SK-N-SH (cell line): ENCODE measurements around the gene CTBP2. TPM values are rescaled to one million over a fixed set of nuclear protein-coding genes. Genes with fewer than 3 reads are reported as not detected.

Experiments
- CTCF ChIA-PET: fragments of 300-600, 350-600 bp; formaldehyde crosslinking; extraction: SDS; loops from one replicate; lab custom pipeline; 2021; lab: Yijun Ruan, JAX
- POLR2A ChIA-PET: fragments of 350-600 bp; sonication (Branson Sonifier 250); formaldehyde crosslinking; extraction: SDS; loops from one replicate; lab custom pipeline; 2020; ENCODE audit warnings: antibody characterized with exemption, inconsistent platforms; lab: Yijun Ruan, JAX
- DNase-seq: peaks from one replicate; pipeline ENCODE4 v3.0.0; 2012
- H2AFZ ChIP-seq: fragments of 200-600 bp; sonication (generic); 2 replicates; pipeline ENCODE4 v1.8.1; 2016; ENCODE audit warnings: antibody characterized with exemption, mild to moderate bottlenecking, low read depth
- H3F3A ChIP-seq: fragments of 200-600 bp; sonication (generic); replicated peaks from 2 replicates; pipeline ENCODE3; 2016; ENCODE audit warnings: antibody characterized with exemption, mild to moderate bottlenecking; ENCODE audit not compliant: insufficient read depth
- H3K27ac ChIP-seq, 2 experiments: fragments of 200-500 bp in 1 of 2; fragments of 200-600 bp in 1 of 2; sonication (Bioruptor generic) in 1 of 2; sonication (generic), shearing (Covaris generic) in 1 of 2; 2 replicates each; pipeline versions ENCODE4 v1.5.1 to v1.6.1; 2014 to 2016; ENCODE audit warnings: low read depth in 2 of 2, inconsistent platforms in 1 of 2, low read length in 1 of 2, mild to moderate bottlenecking in 1 of 2, mixed read lengths in 1 of 2
- H3K27me3 ChIP-seq: fragments of 200-600 bp; sonication (generic), shearing (Covaris generic); 2 replicates; pipeline ENCODE4 v1.6.1; 2016; ENCODE audit warnings: mixed run types; ENCODE audit not compliant: insufficient read depth
- H3K36me3 ChIP-seq, 2 experiments: fragments of 200-500 bp in 1 of 2; fragments of 200-600 bp in 1 of 2; sonication (Bioruptor generic) in 1 of 2; sonication (generic) in 1 of 2; replicated peaks in 1 of 2; 2 replicates each; pipeline versions ENCODE3 to v1.5.1; 2014 to 2016; ENCODE audit warnings: low read length in 1 of 2, mild to moderate bottlenecking in 1 of 2; ENCODE audit not compliant: insufficient read depth in 2 of 2, control insufficient read depth in 1 of 2
- H3K4me1 ChIP-seq, 2 experiments: fragments of 200-500 bp in 1 of 2; fragments of 200-600 bp in 1 of 2; sonication (Bioruptor generic) in 1 of 2; sonication (generic), shearing (Covaris generic) in 1 of 2; 2 replicates each; pipeline versions ENCODE4 v1.5.1 to v1.6.1; 2014 to 2016; ENCODE audit warnings: low read depth in 1 of 2, low read length in 1 of 2, mixed run types in 1 of 2; ENCODE audit not compliant: insufficient read depth in 2 of 2, control insufficient read depth in 1 of 2
- H3K4me2 ChIP-seq: fragments of 200-600 bp; sonication (generic), shearing (Covaris generic); 2 replicates; pipeline ENCODE4 v1.6.1; 2017; ENCODE audit warnings: mixed run types
- H3K4me3 ChIP-seq, 2 experiments: fragments of 200-500 bp in 1 of 2; fragments of 200-600 bp in 1 of 2; sonication (Bioruptor generic) in 1 of 2; sonication (generic), shearing (Covaris generic) in 1 of 2; 2 replicates each; pipeline versions ENCODE4 v1.5.1 to v1.8.1; 2014 to 2016; ENCODE audit warnings: low read depth in 2 of 2, inconsistent platforms in 1 of 2, low read length in 1 of 2, mild to moderate bottlenecking in 1 of 2, mixed read lengths in 1 of 2, moderate library complexity in 1 of 2
- H3K79me2 ChIP-seq: fragments of 200-600 bp; sonication (generic); 2 replicates; pipeline ENCODE4 v1.8.1; 2017; ENCODE audit warnings: mild to moderate bottlenecking; ENCODE audit not compliant: insufficient read depth
- H3K9ac ChIP-seq: fragments of 200-600 bp; sonication (generic); 2 replicates; pipeline ENCODE4 v1.6.1; 2017; ENCODE audit warnings: mixed run types
- H3K9me2 ChIP-seq: fragments of 200-600 bp; sonication (generic); 2 replicates; pipeline ENCODE4 v1.6.1; 2017; ENCODE audit warnings: mixed run types
- H3K9me3 ChIP-seq: fragments of 200-600 bp; sonication (generic); 2 replicates; pipeline ENCODE4 v1.6.1; 2017; ENCODE audit warnings: mixed run types, mild to moderate bottlenecking, moderate library complexity
- H4K20me1 ChIP-seq: fragments of 200-600 bp; sonication (generic); 2 replicates; pipeline ENCODE4 v1.6.1; 2017; ENCODE audit warnings: mild to moderate bottlenecking, mixed run types; ENCODE audit not compliant: insufficient read depth
- CTCF ChIP-seq: fragments of 200-600 bp; sonication (generic); IDR thresholded peaks from 2 replicates; pipeline ENCODE4 v1.6.1; 2017; ENCODE audit warnings: antibody characterized with exemption, mild to moderate bottlenecking, moderate library complexity
- ELF1 ChIP-seq: IDR thresholded peaks from 2 replicates; pipeline ENCODE4 v1.4.0; 2012
- EP300 ChIP-seq, 2 experiments: IDR thresholded peaks; 2 replicates each; pipeline versions ENCODE4 v1.4.0 to v1.6.1; 2012; ENCODE audit warnings: borderline replicate concordance in 1 of 2, low read depth in 1 of 2, low read length in 1 of 2
- FOXJ3 ChIP-seq: sonication (generic); formaldehyde crosslinking; IDR thresholded peaks from 2 replicates; pipeline ENCODE4 v1.5.1; 2020; ENCODE audit warnings: mild to moderate bottlenecking, missing genetic modification reagents
- FOXM1 ChIP-seq: IDR thresholded peaks from 2 replicates; pipeline ENCODE4 v1.4.0; 2012; ENCODE audit warnings: low read depth, mild to moderate bottlenecking
- GABPA ChIP-seq: IDR thresholded peaks from 2 replicates; pipeline ENCODE4 v1.4.0; 2012; ENCODE audit warnings: low read depth, mild to moderate bottlenecking
- JUND ChIP-seq: IDR thresholded peaks from 2 replicates; pipeline ENCODE4 v1.4.0; 2012
- NFIC ChIP-seq: IDR thresholded peaks from 2 replicates; pipeline ENCODE4 v1.4.0; 2012; ENCODE audit warnings: borderline replicate concordance
- NRF1 ChIP-seq: IDR thresholded peaks from 2 replicates; pipeline ENCODE4 v1.6.1; 2012; ENCODE audit warnings: low read depth, mild to moderate bottlenecking, low read length
- PBX3 ChIP-seq: IDR thresholded peaks from 2 replicates; pipeline ENCODE4; 2012
- POLR2AphosphoS5 ChIP-seq: IDR thresholded peaks from 2 replicates; pipeline ENCODE4 v1.6.1; 2012; ENCODE audit warnings: low read depth, low read length
- RFX5 ChIP-seq: IDR thresholded peaks from 2 replicates; pipeline ENCODE4 v1.6.1; 2012; ENCODE audit warnings: mild to moderate bottlenecking, improper control_type of control experiment, low read length
- TAF1 ChIP-seq: IDR thresholded peaks from 2 replicates; pipeline ENCODE4 v1.6.1; 2012; ENCODE audit warnings: low read depth, mild to moderate bottlenecking, low read length, moderate library complexity, borderline replicate concordance
- TCF12 ChIP-seq: IDR thresholded peaks from 2 replicates; pipeline ENCODE4 v1.4.0; 2012
- YY1 ChIP-seq: IDR thresholded peaks from 2 replicates; pipeline ENCODE4 v1.4.0; 2012; ENCODE audit warnings: low read depth, mild to moderate bottlenecking
- WGBS: methylation state at CpG from one replicate; pipeline ENCODE4 v1.1.6; 2017; ENCODE audit warnings: low lambda C conversion rate; 5-methylcytosine and 5-hydroxymethylcytosine counted together
- polyA plus RNA-seq, 3 experiments: library from polyadenylated mRNA; depleted of rRNA; stranded (reverse); fragments of >200 nt; gene quantifications; 2 replicates each; pipeline ENCODE4 v1.2.3, GENCODE V29; 2012
- TF ChIP-seq, protein P1 (sequence below): IDR thresholded peaks from 2 replicates; pipeline ENCODE4 v1.6.1; 2012; ENCODE audit warnings: mild to moderate bottlenecking, low read depth, low read length, moderate library complexity
- TF ChIP-seq, protein P2 (sequence below): IDR thresholded peaks from 2 replicates; pipeline ENCODE4 v1.4.0; 2012; ENCODE audit warnings: low read depth, borderline replicate concordance

CTBP2 gene
- polyA plus RNA-seq, 1 of the 3 experiments (the other 2 are of a cell fraction): 69.7 TPM

DNA sequence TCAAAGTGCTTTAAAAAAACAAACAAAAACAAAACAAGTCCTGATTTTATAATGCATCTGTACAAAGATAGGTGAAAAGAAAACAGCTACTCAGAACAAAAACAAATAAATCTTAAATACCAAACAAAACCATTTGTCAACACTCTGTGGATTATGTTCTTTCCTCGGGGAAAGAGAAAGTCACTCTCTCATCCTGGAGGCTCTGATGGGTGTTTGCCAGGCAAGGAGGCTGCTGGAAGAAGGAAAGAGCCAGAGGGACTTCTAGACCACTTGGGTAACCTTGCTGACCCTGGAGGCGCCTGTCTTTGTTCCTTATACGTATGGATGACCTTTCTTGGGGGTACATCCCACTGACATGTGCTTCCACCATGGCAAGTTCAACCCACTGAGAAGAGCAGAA, 125.7 kb downstream of the CTBP2 start:
- Histone ChIP-seq H3K79me2 (peaks cover 91% of the 10 kb centered on the region), H3K4me2 (peak overlapping the region; percentile 54), H2AFZ (no peak overlapping the region), H3K4me3 (no peak overlapping the region), H3K36me3 (peaks cover 0 to 19% of the 10 kb centered on the region in 2 experiments), H3K27me3 (no peaks in the 10 kb centered on the region), H3K27ac (peak overlapping the region; percentile 87 to 88), H3K9me3 (no peaks in the 10 kb centered on the region), H3K4me1 (peaks cover 48 to 81% of the 10 kb centered on the region in 2 experiments), H3F3A (peaks cover 20% of the 10 kb centered on the region), H4K20me1 (peaks cover 57% of the 10 kb centered on the region), H3K9me2 (no peaks in the 10 kb centered on the region), H3K9ac (peak overlapping the region; percentile 48; the same call in 1 of the 2 replicates)
- DNase-seq: no peak
- ChIA-PET CTCF (interaction anchor here (1.3 to 7.9 kb wide), 6 partner anchors 13 to 505 kb away, joined by 3 to 70 read pairs (median 13); no protein-coding TSS in a partner anchor), POLR2A (no interaction called here)
- TF ChIP-seq TCF12 (no peak), GABPA (no peak), PBX3 (no peak), JUND (no peak), NRF1 (no peak), EP300 (IDR thresholded peaks at IDR 0.05; ENCODE audit: borderline replicate concordance in 1 of 2, low read depth in 1 of 2, low read length in 1 of 2) (no peak), CTCF (no peak), TAF1 (no peak), ELF1 (no peak), RFX5 (no peak), NFIC (no peak), FOXM1 (no peak), POLR2AphosphoS5 (no peak), YY1 (no peak), FOXJ3 (CRISPR knock-in tag) (no peak)
- TF ChIP-seq, protein P1, sequence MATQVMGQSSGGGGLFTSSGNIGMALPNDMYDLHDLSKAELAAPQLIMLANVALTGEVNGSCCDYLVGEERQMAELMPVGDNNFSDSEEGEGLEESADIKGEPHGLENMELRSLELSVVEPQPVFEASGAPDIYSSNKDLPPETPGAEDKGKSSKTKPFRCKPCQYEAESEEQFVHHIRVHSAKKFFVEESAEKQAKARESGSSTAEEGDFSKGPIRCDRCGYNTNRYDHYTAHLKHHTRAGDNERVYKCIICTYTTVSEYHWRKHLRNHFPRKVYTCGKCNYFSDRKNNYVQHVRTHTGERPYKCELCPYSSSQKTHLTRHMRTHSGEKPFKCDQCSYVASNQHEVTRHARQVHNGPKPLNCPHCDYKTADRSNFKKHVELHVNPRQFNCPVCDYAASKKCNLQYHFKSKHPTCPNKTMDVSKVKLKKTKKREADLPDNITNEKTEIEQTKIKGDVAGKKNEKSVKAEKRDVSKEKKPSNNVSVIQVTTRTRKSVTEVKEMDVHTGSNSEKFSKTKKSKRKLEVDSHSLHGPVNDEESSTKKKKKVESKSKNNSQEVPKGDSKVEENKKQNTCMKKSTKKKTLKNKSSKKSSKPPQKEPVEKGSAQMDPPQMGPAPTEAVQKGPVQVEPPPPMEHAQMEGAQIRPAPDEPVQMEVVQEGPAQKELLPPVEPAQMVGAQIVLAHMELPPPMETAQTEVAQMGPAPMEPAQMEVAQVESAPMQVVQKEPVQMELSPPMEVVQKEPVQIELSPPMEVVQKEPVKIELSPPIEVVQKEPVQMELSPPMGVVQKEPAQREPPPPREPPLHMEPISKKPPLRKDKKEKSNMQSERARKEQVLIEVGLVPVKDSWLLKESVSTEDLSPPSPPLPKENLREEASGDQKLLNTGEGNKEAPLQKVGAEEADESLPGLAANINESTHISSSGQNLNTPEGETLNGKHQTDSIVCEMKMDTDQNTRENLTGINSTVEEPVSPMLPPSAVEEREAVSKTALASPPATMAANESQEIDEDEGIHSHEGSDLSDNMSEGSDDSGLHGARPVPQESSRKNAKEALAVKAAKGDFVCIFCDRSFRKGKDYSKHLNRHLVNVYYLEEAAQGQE: no peak
- TF ChIP-seq, protein P2, sequence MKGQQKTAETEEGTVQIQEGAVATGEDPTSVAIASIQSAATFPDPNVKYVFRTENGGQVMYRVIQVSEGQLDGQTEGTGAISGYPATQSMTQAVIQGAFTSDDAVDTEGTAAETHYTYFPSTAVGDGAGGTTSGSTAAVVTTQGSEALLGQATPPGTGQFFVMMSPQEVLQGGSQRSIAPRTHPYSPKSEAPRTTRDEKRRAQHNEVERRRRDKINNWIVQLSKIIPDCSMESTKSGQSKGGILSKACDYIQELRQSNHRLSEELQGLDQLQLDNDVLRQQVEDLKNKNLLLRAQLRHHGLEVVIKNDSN: no peak
- WGBS: 76% methylated on average over 1 of the region's 3 CpGs
